A673 (cell line): ENCODE results near the gene PLXNB3. TPM values are rescaled to one million over a fixed set of nuclear protein-coding genes. Genes with fewer than 3 reads are reported as not detected.

Experiments used
- BruUV-seq: library from RNA; stranded (reverse); fragments of 400-500 nt; replicated peaks from 2 replicates; lab custom pipeline; 2021; lab: Mats Ljungman, UMichigan
- CTCF ChIA-PET: fragments of 300-600 bp; sonication (Branson Sonifier 250); formaldehyde crosslinking; loops from one replicate; lab custom pipeline; 2022; ENCODE audit warnings: antibody characterized with exemption; lab: Charles Lee
- POLR2A ChIA-PET: fragments of 300-600 bp; sonication (Branson Sonifier 250); formaldehyde crosslinking; loops from one replicate; lab custom pipeline; 2022; ENCODE audit warnings: antibody characterized with exemption; ENCODE audit not compliant: low non-redundant PET; lab: Charles Lee
- DNase-seq: peaks from one replicate; pipeline ENCODE4 v3.0.0-alpha.2; 2015; ENCODE audit warnings: low spot score
- H3K27ac ChIP-seq: fragments of 200-600 bp; sonication (generic); 2 replicates; pipeline ENCODE4 v1.5.1; 2016; ENCODE audit warnings: mixed run types, low read depth, mild to moderate bottlenecking, mixed read lengths, antibody characterized with exemption, low read length; ENCODE audit not compliant: poor library complexity, severe bottlenecking
- H3K27me3 ChIP-seq: fragments of 200-600 bp; sonication (generic); replicated peaks from 2 replicates; pipeline ENCODE4 v1.6.1; 2017; ENCODE audit warnings: mixed run types, low read depth, mild to moderate bottlenecking, mixed read lengths, antibody characterized with exemption, low read length; ENCODE audit not compliant: insufficient read depth, poor library complexity
- H3K36me3 ChIP-seq: fragments of 200-600 bp; sonication (generic); 2 replicates; pipeline ENCODE4 v1.6.1; 2016; ENCODE audit warnings: mixed run types, mild to moderate bottlenecking, mixed read lengths, antibody characterized with exemption, low read length; ENCODE audit not compliant: insufficient read depth, poor library complexity, severe bottlenecking
- H3K4me1 ChIP-seq: fragments of 200-600 bp; sonication (generic); 2 replicates; pipeline ENCODE4 v1.6.1; 2017; ENCODE audit warnings: mixed run types, mild to moderate bottlenecking, mixed read lengths, antibody characterized with exemption, low read length; ENCODE audit not compliant: insufficient read depth, poor library complexity, severe bottlenecking
- H3K4me3 ChIP-seq: fragments of 200-600 bp; sonication (generic); 2 replicates; pipeline ENCODE4 v1.5.1; 2016; ENCODE audit warnings: low read depth, mixed run types, mild to moderate bottlenecking, mixed read lengths, low read length; ENCODE audit not compliant: poor library complexity, severe bottlenecking
- H3K9me3 ChIP-seq: fragments of 200-600 bp; sonication (generic); 2 replicates; pipeline ENCODE4 v1.6.1; 2016; ENCODE audit warnings: mixed run types, low read depth, mild to moderate bottlenecking, mixed read lengths, antibody characterized with exemption, low read length; ENCODE audit not compliant: poor library complexity, severe bottlenecking
- EZH2 ChIP-seq: fragments of 200-600 bp; sonication (generic); IDR thresholded peaks from 2 replicates; pipeline ENCODE4 v1.6.1; 2017; ENCODE audit warnings: borderline replicate concordance, low read depth, mild to moderate bottlenecking, mixed read lengths, antibody characterized with exemption, low read length; ENCODE audit not compliant: poor library complexity, severe bottlenecking
- intact Hi-C: fragments of 100-400 bp; cut with micrococcal nuclease; formaldehyde crosslinking; loops from one replicate; pipeline ENCODE4 v1.10.0; 2022; ENCODE audit not compliant: unreplicated experiment
- total RNA-seq: library from RNA; stranded (reverse); gene quantifications from 2 replicates; pipeline ENCODE4 v1.2.3, GENCODE V29; 2021
- TF ChIP-seq, protein P1 (sequence below): fragments of 300-800, 200-600 bp; sonication (generic); conservative IDR thresholded peaks from 2 replicates; pipeline ENCODE4 v1.5.1; 2017; ENCODE audit warnings: low read depth, mild to moderate bottlenecking, antibody characterized with exemption, low read length, moderate library complexity, mixed read lengths

Gene PLXNB3
- total RNA-seq, 1 experiment from 2014 or later, result not detected

- BruUV-seq, result no TSS peak
- H3K4me3 ChIP-seq, result no peak overlapping the region
- no peak for DNase-seq
- H3K27me3 ChIP-seq, result no peaks in the 10 kb centered on the region
- intact Hi-C loops, result no loop called here
- ChIA-PET POLR2A (no interaction called here), CTCF (no interaction called here)
- no peaks in the 10 kb centered on the region for H3K9me3 ChIP-seq
- TF ChIP-seq, protein P1, sequence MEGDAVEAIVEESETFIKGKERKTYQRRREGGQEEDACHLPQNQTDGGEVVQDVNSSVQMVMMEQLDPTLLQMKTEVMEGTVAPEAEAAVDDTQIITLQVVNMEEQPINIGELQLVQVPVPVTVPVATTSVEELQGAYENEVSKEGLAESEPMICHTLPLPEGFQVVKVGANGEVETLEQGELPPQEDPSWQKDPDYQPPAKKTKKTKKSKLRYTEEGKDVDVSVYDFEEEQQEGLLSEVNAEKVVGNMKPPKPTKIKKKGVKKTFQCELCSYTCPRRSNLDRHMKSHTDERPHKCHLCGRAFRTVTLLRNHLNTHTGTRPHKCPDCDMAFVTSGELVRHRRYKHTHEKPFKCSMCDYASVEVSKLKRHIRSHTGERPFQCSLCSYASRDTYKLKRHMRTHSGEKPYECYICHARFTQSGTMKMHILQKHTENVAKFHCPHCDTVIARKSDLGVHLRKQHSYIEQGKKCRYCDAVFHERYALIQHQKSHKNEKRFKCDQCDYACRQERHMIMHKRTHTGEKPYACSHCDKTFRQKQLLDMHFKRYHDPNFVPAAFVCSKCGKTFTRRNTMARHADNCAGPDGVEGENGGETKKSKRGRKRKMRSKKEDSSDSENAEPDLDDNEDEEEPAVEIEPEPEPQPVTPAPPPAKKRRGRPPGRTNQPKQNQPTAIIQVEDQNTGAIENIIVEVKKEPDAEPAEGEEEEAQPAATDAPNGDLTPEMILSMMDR, result no peak
- peaks cover 12% of the 10 kb centered on the region for H3K36me3 ChIP-seq
- no peak overlapping the region for H3K27ac ChIP-seq
- no peaks in the 10 kb centered on the region for H3K4me1 ChIP-seq
These were observed 33.5 kb downstream of the PLXNB3 start for GRCh38 chrX:153797415-153798015.

DNA sequence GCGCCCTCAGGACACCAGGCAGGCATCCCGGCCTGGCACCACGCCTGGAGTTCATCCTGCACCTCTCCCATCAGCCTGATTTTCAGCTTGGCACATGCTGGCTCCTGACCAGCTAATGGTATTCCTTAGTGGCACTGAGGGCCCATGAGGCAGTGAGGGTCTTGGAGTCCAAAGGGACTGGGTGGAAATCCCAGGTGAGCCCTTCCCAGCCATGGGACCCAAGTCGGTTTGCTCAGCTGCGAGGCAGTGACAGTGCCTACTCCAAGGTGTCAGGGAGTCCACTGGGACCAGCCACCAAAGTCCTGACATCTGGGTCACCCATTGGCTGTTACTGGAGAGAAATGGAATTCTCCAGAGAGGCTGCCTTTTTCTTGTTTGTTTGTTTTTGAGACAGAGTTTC lies 35.3 kb downstream of the PLXNB3 start:
- H3K4me3 ChIP-seq, result no peak overlapping the region
- POLR2A ChIA-PET, result no interaction called here
- no peaks in the 10 kb centered on the region for H3K4me1 ChIP-seq
- DNase-seq, result no peak
- H3K9me3 ChIP-seq, result no peaks in the 10 kb centered on the region
- no peaks in the 10 kb centered on the region for H3K27me3 ChIP-seq
- CTCF ChIA-PET, result no interaction called here
- H3K36me3 ChIP-seq, result peaks cover 12% of the 10 kb centered on the region
- BruUV-seq, result no TSS peak
- H3K27ac ChIP-seq, result no peak overlapping the region
- intact Hi-C loops, result no loop called here
- TF ChIP-seq EZH2, result no peak
- TF ChIP-seq, protein P1, result no peak

DNA sequence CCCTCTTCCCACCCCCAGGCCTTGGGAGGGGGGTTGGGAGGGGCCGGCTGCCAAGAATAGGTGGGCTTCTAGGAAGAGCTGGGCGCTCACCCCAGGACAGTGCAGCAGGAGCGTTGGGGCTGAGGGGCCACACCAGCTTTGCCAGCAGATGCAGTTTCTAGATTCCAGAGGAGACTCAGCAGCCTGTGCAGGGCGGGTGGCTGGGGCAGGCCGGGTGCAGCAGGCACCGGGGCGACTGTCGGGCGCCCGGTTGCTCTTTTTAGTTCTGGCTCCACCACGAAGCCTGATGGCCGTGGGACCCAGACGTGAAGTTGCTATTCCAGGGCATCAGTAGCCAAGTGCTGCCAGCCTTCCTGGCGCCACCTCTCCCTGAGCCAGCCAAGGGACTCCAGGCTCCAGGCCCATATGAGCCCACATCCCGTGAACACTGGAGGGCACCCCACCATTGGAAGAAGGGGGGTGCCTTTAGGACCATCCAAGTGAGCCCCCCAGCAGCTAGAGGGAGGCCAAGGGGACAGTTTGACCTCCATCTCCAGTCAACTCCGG lies 36.2 kb downstream of the PLXNB3 start:
- TF ChIP-seq, protein P1, result no peak
- no peak for TF ChIP-seq EZH2
- peaks cover 12% of the 10 kb centered on the region for H3K36me3 ChIP-seq
- no peak for DNase-seq
- POLR2A ChIA-PET, result no interaction called here
- H3K4me3 ChIP-seq, result no peak overlapping the region
- no TSS peak for BruUV-seq
- intact Hi-C loops, result no loop called here
- H3K4me1 ChIP-seq, result no peaks in the 10 kb centered on the region
- no peaks in the 10 kb centered on the region for H3K27me3 ChIP-seq
- H3K9me3 ChIP-seq, result no peaks in the 10 kb centered on the region
- CTCF ChIA-PET, result no interaction called here
- no peak overlapping the region for H3K27ac ChIP-seq
